ENCODE measurements around the gene IL13.

DNA sequence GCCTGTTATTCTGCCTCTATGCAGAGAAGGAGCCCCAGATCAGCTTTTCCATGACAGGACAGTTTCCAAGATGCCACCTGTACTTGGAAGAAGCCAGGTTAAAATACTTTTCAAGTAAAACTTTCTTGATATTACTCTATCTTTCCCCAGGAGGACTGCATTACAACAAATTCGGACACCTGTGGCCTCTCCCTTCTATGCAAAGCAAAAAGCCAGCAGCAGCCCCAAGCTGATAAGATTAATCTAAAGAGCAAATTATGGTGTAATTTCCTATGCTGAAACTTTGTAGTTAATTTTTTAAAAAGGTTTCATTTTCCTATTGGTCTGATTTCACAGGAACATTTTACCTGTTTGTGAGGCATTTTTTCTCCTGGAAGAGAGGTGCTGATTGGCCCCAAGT, 15.5 kb downstream of the IL13 start:
- TF ChIP-seq, protein P1, sequence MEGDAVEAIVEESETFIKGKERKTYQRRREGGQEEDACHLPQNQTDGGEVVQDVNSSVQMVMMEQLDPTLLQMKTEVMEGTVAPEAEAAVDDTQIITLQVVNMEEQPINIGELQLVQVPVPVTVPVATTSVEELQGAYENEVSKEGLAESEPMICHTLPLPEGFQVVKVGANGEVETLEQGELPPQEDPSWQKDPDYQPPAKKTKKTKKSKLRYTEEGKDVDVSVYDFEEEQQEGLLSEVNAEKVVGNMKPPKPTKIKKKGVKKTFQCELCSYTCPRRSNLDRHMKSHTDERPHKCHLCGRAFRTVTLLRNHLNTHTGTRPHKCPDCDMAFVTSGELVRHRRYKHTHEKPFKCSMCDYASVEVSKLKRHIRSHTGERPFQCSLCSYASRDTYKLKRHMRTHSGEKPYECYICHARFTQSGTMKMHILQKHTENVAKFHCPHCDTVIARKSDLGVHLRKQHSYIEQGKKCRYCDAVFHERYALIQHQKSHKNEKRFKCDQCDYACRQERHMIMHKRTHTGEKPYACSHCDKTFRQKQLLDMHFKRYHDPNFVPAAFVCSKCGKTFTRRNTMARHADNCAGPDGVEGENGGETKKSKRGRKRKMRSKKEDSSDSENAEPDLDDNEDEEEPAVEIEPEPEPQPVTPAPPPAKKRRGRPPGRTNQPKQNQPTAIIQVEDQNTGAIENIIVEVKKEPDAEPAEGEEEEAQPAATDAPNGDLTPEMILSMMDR (IDR thresholded peaks at IDR 0.05; ENCODE audit: low read depth, low read length, poor library complexity, severe bottlenecking): no peak
- TF ChIP-seq EZH2phosphoT487 (IDR thresholded peaks at IDR 0.05; ENCODE audit: borderline replicate concordance, low read length): no peak
